Measurements from ENCODE around the gene ZFAND2A.
"Not testable (repeated sequence)": the region's sequence is repeated elsewhere in the genome, so short reads cannot be mapped to it uniquely, and the experiment has no call there.

The ZFAND2A gene

DNA sequence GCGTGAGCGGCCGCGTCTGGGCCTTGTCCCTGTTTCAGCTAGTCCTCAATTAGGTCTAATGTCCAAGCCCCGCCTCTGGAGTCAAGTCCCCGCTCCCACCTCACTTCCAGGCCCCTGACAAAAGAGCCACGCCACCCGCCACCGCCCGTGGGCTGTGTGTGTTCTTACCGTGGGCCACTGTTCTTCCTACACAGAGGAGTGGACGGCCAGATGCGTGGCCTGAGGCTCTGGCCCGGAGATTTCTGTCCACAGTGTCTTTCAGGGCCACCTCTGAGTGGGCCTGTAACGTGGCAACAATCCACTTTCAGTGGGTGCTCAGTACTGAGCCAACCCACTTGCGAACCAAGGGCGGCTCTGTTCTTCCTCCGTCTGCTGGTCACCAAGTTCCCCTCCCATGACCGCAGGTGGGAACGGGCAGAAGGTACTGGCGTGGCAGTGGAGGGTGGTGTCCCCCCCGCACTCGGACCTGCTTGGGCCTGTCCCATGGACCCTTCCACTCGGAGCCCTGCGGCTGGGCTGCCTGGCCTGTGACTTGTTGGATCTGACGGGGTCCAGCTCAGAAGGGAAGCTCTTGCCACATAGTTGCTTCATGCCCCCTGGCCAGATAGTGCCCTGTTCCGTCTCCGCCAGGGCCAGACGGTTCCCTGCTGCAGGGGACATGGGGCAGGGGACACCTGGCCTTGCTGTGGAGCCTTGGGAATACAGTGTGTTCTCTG lies 15.0 kb upstream of the ZFAND2A start:
- no peak for DNase-seq

DNA sequence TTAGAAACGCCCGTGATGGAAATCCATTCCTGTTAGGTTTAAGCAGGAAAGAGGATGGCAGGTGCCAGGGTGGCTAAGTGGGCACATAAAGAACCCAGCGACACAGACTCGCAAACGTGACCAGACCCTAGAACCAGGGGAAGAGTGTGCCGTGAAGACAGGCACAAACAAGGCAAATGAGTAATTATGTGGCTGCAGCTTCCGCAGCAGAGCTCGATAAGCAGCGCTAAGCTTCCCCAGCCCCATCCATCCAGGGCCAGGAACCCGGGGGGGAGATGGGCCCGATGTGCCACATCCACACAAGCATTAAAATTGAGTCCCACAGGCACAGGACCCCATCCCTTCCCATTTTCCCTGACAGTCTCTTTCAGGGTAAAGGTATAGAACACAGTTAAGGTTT lies 14.0 kb upstream of the ZFAND2A start:
- no peak for DNase-seq

DNA sequence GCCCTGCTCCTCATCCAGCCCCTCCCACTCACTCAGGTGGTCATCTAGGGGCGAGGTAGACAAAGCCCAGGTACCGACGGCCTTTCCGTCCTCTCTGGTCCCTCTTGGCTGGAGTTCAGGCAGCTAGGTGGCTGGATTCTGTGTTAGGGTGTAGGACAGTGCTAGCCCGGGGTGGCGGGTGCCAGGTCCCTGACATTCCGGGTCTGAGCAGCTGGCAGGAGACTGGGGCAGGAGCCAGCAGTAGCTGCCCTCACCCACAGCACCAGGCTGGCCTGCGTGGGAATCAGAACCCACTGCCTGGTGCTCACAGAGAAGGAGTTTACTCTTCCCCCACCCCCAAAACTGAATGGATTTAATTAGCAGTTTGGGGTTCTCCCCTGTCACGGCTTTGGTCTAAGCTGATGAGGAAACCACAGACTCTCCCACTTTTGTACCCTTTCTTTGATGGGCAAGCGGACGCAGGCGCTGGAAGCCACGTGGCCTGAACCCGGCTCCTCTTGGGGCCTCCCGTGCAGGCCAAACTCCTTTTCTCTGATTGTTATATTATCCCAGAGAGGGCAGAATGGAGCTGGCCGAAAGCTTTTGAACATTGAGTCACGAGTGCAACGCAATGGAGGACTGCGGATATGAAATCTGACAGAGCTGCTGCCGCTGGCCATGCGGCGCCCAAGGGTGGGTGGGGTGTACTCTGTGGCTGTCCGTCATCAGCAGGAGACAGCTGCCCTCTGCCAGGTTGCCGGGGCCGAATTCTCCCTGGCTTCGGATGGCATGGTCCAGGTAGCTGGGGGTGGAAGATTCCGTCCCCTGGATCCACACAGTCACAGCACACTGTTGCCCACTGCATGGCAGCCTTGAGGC lies 12.9 kb upstream of the ZFAND2A start:
- DNase-seq, result no peak

DNA sequence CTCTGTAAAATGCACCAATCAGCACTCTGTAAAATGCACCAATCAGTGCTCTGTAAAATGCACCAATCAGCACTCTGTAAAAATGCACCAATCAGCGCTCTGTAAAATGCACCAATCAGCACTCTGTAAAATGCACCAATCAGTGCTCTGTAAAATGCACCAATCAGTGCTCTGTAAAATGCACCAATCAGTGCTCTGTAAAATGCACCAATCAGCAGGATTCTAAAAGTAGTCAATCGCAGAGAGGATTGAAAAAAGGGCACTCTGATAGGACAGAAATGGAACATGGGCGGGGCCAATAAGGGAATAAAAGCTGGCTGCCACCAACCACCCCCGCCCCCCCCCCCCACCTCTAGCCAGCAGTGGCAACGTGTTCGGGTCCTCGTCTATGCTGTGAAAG lies 11.5 kb upstream of the ZFAND2A start:
- DNase-seq, result peak; percentile 19 to 35

DNA sequence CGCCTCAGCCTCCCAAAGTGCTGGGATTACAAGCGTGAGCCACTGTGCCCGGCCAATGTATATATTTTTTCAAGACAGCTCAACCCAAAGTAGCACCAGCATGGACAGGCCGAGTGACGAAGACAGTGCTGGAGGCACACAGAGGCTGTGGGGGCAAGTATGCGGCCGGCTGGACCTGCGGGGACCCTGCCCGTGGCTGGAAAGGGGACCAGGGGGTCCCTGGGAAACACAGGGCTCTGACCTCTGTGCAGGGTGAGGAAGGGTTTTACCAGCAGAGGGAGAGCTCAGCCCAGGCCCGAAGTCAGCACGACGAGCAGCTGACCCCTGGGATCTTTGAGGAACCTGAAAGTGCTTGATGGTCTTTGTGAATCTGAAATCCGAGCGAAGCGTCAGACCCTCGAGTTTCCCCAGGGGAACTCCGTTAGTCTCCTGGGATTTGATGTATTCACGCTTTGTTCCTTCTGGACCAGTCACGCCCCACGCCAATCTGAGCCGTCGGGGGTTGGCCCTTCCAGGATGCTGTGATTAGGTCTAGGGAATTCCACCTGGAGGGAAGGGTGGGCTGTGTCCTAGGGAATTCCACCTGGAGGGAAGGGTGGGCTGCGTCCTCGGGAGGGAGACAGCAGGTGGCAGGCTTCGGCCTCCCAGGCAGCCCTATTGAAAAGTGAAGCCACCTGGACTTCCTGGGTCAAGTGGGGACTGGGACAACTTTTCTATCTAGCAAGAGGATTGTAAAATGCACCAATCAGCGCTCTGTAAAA lies 10.9 kb upstream of the ZFAND2A start:
- no peak for DNase-seq

DNA sequence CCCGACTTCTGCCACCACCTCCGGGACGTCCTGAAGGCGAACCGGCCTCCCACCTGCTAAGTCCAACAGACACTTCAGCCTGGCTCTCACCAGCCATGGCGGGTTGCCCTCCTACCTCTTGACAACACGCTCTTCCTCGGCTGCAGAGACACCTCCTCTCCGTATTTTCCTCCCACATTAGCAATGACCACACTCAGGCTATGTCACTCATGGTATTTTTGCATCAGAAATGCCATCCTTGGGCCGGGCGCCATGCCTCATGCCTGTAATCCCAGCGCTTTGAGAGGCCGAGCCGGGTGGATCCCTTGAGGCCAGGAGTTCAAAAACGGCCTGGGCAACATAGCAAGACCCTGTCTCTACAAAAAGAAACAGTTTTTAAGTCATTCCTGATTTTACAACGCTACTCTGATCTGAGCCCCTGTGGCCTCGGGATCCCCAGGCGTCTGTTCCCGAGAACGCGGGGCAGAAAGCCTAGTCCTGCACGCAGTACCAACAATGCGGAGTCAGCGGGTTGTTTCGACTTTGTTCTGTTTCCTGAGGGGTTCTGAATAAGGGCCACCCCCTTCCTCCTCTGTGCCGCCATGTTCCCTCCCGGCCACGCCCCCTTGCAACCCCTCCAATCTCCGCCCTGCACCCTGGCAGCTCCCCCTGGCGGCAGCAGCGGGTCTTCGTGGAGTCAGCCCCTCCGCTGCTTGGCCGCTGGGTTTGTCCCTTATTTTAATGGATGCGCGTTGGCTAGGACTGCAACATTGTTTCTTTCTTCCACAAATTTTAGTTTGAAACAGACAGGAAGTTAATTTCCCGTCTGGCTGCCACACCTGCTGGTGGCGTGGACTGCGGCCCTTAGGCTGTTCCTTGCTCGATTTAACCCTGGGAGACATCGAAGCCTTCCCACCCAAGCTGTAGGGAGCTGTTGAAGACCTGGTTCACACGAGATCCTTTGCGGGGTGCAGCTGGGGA lies 9.7 kb upstream of the ZFAND2A start:
- DNase-seq, result peak; percentile 89 to 93

DNA sequence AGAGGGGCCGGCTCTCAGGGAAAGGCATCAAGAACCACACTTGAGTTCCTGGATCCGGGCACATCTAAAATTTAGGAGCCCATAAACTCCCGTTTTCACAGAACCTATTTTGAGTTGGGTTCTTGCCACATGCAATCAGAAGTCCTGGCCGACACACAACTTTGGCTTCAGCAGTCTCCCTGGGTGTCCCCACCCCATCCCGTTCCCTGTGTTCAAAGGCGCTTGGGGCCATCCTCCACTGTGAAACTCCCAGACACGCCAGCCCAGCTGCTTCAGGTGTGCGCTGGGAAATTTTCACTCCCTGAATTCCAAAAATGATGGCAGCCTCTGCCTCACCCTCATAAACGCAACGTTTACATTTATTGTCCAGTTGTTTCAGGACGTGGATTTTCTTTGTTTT lies 8.4 kb upstream of the ZFAND2A start:
- DNase-seq, result no peak

DNA sequence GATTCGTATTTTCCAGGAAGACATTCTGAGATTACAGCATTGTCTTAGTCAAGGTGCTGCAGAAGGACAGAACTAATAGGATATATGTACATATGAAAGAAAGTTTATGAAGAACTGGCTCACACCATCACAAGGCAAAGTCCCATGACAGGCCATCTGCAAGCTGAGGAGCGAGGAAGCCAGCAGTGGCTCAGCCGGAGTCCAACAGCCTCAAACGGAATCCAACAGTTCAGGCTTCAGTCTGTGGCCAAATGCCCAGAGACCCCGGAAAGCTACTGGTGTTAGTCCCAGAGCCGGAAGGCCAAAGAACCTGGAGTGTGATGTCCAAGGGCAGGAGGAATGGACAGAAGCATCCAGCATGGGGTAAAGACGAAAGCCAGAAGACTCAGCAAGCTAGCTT lies 4.4 kb upstream of the ZFAND2A start:
- DNase-seq, result no peak

DNA sequence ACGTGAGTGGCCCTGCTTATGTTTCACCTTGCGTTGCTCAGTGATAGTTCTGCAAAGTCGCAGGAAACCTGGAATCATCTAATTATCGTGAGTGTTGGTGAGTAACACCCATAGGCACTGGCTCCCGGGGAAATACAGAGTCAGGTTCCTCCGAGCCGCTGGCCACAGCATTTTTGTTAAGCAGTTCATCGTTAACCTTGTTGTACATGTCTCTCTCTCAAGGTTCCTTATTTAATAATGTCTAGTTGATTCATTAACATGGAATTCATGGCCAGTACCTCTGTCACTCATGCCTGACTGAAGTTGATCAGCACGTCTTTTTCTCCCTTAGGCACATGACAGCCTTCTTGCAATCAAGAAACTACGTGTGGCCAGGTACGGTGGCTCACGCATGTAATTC lies 3.1 kb upstream of the ZFAND2A start:
- DNase-seq, result no peak

DNA sequence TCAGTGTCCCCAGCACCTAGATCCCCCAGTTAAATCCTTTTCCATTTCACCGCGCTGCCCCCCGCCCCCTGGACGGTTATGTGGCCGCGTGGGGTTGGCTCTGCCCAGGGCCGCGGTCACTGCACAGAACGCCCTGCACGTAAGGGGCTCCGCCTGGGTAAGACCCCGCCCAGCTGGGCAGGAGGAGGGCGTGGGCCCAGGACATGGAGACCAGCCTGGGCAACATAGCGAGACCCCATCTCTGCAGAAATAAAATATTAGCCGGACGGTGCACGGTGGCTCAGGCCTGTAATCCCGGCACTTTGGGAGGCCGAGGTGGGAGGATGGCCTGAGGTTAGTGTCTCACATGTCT lies 650 bp upstream of the ZFAND2A start:
- no peak for DNase-seq

DNA sequence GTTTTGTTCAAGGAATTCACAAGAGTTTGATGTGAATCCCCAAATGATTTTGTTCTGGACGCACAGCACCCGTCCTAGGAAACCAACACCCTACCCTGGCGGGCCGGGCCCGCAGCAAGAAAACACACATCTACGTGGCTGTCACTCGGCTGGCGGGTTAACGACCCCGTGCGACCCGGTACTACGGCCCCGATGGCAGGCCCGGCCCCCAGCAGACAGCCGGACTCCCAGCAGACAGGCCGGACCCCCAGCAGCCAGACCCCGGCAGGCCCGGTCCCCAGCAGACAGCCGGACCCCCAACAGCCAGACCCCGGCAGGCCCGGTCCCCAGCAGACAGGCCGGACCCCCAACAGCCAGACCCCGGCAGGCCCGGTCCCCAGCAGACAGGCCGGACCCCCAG lies 765 bp downstream of the ZFAND2A start:
- not testable (repeated sequence) for DNase-seq

DNA sequence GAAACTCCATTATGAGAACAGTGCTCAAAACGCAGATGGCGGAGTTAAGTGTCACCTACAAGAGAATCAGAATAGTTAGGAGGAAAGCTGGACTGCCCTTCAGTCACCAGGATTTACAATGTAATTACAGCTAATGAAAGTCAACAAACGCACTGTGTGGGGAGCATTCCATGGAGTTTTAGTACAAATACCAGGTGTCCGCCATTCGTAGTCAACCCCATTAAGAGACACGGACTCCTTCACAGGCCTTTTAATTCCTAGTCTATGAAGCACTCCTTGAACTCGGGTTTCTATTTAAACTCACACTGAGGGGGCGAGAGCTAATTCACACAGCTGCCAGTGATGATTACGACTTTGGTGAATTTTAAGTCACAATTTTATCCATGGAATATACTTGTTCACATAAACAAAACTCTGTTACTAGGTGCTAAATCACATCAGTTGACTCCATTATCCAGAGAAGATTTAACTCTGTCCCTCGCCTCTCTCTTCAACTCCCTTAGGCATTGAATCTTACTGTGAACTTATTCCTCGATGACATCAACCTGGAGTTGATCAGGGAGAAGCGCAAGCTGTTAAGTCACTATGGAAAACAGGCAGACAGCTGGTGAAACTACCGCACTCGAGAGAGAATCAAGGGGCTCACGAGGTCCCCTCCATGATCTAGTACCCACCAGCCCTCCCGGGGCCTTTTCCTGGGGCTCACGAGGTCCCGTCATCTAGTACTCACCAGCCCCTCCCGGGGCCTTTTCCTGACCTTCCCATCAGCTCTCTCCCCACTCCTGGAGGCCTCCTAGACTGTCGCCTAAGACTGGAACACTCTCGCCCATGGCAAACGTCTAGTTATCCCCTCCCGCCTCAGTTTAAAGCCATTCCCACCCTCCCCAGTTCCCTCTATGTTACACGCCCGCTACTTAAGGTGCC lies 1.5 kb downstream of the ZFAND2A start:
- DNase-seq, result no peak

DNA sequence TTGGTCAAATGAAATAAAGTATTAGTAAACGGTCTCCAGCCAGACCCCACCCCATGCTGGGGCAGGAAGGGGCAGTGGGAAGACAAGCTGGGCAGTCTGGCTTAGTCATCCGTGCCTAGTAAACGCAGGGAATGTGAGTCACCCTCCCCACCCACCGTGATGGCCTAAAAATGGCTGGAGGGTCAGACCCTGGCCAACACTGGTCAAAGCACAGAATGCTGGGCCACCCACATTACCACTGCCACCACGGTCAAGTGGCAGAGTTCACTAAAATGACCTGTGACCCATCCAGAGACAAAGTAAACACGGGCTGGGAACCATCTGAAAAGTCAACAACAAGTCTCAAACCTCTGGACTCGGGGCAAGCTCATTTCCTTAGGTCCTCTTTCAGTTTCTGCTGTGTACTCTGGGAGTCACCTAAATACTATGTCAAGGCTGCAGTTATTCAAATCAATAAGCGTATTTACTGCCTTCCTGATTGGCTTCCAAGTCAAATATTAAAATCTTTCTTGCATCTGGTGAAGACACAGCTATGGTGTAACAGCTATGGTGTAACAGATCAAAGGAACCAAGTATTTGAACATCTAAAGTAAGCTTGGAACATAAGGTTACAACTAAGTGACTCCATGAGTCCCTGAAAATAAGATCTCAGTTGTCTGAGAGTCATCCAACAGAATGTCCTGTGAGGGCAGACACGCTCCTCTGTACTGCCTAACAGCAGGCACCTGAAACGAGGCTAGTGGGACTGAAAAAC lies 3.0 kb downstream of the ZFAND2A start:
- no peak for DNase-seq

DNA sequence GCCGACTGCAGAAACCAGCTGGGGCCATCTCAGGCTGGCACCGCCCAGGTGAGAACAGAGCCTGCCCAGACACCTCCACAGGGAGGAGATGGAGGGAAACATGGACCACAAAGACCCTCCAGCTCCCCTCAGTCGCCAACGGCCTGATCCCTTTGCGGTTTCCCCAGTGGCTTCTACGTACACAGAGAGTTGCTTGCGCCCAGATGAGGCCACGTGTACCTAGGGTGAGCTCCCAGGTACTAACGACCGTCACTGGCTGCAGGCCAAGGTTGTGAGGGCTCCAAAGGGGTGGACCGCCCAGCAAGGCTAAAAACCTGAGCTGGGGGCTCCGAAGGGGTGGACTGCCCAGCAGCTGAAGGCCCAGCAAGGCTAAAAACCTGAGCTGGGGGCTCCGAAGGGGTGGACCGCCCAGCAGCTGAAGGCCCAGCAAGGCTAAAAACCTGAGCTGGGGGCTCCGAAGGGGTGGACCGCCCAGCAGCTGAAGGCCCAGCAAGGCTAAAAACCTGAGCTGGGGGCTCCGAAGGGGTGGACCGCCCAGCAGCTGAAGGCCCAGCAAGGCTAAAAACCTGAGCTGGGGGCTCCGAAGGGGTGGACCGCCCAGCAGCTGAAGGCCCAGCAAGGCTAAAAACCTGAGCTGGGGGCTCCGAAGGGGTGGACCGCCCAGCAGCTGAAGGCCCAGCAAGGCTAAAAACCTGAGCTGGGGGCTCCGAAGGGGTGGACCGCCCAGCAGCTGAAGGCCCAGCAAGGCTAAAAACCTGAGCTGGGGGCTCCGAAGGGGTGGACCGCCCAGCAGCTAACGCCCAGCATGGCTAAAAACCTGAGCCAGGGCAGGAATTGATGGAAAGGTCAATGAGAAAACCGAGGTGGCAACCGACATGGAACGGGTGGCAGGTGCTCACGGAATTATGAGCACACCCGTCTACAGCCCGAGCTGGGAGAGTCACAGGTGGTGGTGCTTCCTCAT lies 3.9 kb downstream of the ZFAND2A start:
- not testable (repeated sequence) for DNase-seq

DNA sequence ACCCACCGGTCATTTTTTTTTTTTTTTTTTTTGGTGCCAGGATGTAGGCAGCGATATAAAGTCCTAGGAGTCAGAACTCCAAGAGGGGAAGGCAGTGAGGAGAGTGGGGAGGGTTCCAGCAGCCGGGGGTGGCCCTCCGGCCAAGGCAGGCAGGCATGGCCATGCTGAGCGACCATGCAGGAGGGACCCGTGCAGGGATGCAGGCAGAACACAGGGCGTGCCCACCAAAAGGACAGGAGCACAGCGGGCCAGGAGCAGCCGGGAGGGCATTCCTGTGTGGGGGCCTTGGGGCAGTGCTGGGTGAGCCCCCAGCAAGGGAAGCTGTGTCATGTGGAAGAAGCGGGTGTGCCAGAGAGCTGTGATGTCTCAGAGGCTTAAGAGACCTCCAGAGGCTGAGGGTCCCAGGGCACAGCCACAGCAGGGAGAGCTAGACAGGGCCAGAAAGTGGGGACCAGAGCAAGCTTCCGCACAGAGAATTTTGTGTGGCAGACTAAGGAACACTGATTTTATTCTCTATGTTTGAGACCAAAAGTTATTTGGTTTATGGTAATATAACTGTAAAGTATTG lies 5.7 kb downstream of the ZFAND2A start:
- no peak for DNase-seq

DNA sequence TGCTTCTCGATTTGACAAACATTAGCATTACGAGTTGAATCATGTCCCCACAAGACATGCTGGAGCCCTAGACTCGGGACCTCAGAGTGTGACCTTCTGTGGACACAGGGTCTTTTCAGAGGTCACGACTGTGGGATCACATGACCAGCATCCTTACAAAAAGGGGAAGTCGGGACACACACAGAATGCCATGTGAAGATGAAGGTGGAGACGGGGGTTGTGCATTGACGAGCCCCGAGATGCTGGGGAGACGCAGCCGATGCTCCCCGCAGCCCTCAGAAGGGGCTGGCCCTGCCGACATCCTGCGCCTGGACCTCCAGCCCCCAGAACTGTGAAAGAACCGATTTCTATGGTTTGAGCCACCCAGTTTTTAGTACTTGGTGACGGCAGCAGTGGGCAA lies 7.5 kb downstream of the ZFAND2A start:
- no peak for DNase-seq

DNA sequence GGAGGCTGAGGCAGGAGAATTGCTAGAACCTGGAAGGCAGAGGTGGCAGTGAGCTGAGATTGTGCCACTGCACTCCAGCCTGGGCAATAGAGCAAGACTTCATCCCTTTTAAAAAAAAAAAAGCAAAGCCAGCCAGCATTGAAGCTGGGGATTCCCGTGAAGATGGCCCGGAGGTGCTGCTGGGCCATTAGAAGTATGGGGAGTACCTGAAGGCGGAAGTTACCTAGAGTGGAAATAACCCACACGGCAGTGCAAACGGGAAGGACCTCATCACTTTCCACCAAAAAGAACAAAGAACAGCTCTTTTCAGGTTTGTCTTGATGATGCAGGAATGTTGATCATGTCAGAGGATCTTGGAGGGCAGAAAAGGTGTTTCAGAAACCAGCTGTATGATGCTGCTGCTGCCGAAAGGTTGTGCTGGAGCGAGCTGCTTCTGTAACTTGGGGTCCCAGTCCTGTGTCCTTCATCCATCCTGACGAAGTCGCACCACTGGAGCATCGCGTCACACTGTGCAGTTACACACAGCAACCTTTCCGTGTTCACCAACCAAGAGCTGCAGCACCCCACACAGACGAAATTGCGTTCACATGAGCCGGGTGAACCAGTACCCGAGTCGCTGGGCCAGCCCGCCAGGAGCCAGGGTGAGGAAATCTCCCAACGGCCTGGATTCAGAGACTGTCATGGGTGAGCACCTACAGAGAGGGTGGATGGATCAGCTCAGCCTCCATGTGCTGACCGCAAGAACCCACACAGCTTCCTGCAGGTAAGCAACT lies 8.2 kb downstream of the ZFAND2A start:
- no peak for DNase-seq

DNA sequence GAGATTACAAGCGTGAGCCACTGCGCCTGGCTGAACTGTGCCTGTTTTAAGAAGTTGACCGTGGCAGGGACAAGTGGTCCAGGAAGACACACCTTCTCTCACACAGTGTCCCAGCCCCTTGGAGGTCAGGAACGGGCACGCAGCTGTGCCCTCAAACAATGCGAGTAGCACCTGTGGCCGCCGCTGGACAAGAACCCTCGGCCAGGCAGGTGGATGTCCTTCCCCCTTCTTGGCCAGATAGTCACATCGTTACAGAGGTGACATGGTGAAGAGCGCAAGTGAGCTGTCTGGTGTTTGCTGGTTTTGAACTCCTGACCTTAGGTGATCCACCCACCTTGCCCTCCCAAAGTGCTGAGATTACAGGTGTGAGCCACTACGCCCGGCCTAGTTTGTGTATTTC lies 8.8 kb downstream of the ZFAND2A start:
- DNase-seq, result no peak
